Loucy (cell line): ENCODE data around the gene DHPS.
"Not testable (repeated sequence)": the region's sequence is repeated elsewhere in the genome, so short reads cannot be mapped to it uniquely, and the experiment has no call there.

ENCODE experiments used
- EZH2phosphoT487 ChIP-seq: fragments of 200-600 bp; IDR thresholded peaks from 2 replicates; pipeline ENCODE4 v1.6.1; 2018; ENCODE audit warnings: antibody characterized with exemption, mild to moderate bottlenecking, moderate library complexity, borderline replicate concordance
- TF ChIP-seq, protein P1 (sequence below): fragments of 200-600 bp; sonication (generic); conservative IDR thresholded peaks from 2 replicates; pipeline ENCODE4 v1.5.1; 2014; ENCODE audit warnings: mild to moderate bottlenecking, antibody characterized with exemption, low read length

- TF ChIP-seq EZH2phosphoT487 = not testable (repeated sequence)
- TF ChIP-seq, protein P1, sequence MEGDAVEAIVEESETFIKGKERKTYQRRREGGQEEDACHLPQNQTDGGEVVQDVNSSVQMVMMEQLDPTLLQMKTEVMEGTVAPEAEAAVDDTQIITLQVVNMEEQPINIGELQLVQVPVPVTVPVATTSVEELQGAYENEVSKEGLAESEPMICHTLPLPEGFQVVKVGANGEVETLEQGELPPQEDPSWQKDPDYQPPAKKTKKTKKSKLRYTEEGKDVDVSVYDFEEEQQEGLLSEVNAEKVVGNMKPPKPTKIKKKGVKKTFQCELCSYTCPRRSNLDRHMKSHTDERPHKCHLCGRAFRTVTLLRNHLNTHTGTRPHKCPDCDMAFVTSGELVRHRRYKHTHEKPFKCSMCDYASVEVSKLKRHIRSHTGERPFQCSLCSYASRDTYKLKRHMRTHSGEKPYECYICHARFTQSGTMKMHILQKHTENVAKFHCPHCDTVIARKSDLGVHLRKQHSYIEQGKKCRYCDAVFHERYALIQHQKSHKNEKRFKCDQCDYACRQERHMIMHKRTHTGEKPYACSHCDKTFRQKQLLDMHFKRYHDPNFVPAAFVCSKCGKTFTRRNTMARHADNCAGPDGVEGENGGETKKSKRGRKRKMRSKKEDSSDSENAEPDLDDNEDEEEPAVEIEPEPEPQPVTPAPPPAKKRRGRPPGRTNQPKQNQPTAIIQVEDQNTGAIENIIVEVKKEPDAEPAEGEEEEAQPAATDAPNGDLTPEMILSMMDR = not testable (repeated sequence)
Measured at GRCh38 chr19:12713304-12713703, 31.6 kb upstream of the DHPS start.
